K562 (cell line): ENCODE data around the gene RARG. TPM values are rescaled to one million over a fixed set of nuclear protein-coding genes. Genes with fewer than 3 reads are reported as not detected.
A peak's percentile ranks its signal among the peaks of the same experiment; 100 is the strongest.

Source experiments
- ARID1B ChIP-seq: fragments of 450-650 bp; IDR thresholded peaks from 2 replicates; pipeline ENCODE4 v1.6.1; 2016; ENCODE audit warnings: antibody characterized with exemption, mild to moderate bottlenecking, inconsistent platforms
- CREBBP ChIP-seq: IDR thresholded peaks from one replicate; pipeline ENCODE4 v1.6.1; 2012; ENCODE audit warnings: low read depth, mild to moderate bottlenecking, control low read depth, inconsistent platforms, low read length
- DACH1 ChIP-seq: fragments of 450-650 bp; IDR thresholded peaks from 2 replicates; pipeline ENCODE4 v1.6.1; 2018; ENCODE audit not compliant: partially characterized antibody
- ERF ChIP-seq: fragments of 450-650 bp; formaldehyde crosslinking; IDR thresholded peaks from 2 replicates; pipeline ENCODE4 v1.4.0; 2020; ENCODE audit warnings: mild to moderate bottlenecking, mixed read lengths
- GATA2 ChIP-seq: sonication (generic); formaldehyde crosslinking; IDR thresholded peaks from 2 replicates; pipeline ENCODE4 v1.4.0; 2020; ENCODE audit warnings: mild to moderate bottlenecking, missing genetic modification reagents
- KAT7 ChIP-seq: sonication (generic); formaldehyde crosslinking; IDR thresholded peaks from 2 replicates; pipeline ENCODE4 v1.8.0; 2022; ENCODE audit warnings: missing genetic modification reagents, mild to moderate bottlenecking, borderline replicate concordance
- MTA3 ChIP-seq: fragments of 450-650 bp; formaldehyde crosslinking; IDR thresholded peaks from 2 replicates; pipeline ENCODE4 v1.6.1; 2017; ENCODE audit warnings: mild to moderate bottlenecking, borderline replicate concordance
- NFIC ChIP-seq: fragments of 450-650 bp; IDR thresholded peaks from 2 replicates; pipeline ENCODE4 v1.6.1; 2017; ENCODE audit warnings: mild to moderate bottlenecking, inconsistent platforms
- PHF21A ChIP-seq: fragments of 450-650 bp; IDR thresholded peaks from 2 replicates; pipeline ENCODE4 v1.6.1; 2017; ENCODE audit warnings: low read depth, borderline replicate concordance
- RAD51 ChIP-seq: fragments of 450-650 bp; IDR thresholded peaks from 2 replicates; pipeline ENCODE4 v1.7.1; 2016; ENCODE audit warnings: low read depth, mild to moderate bottlenecking, borderline replicate concordance
- SP1 ChIP-seq: sonication (generic); formaldehyde crosslinking; IDR thresholded peaks from 2 replicates; pipeline ENCODE4 v1.8.1; 2022; ENCODE audit warnings: mild to moderate bottlenecking, missing genetic modification reagents
- ZNF165 ChIP-seq: fragments of 250-450 bp; sonication (Bioruptor Pico); IDR thresholded peaks from 2 replicates; pipeline ENCODE4 v1.4.0; 2020; ENCODE audit warnings: borderline replicate concordance
- ZNF766 ChIP-seq: fragments of 200-800 bp; sonication (Bioruptor generic); conservative IDR thresholded peaks from 2 replicates; pipeline ENCODE4 v1.6.1; 2016; ENCODE audit warnings: missing genetic modification characterization, missing compliant biosample characterization
- polyA plus RNA-seq, 8 experiments: library from polyadenylated mRNA; depleted of rRNA in 4 of 8; stranded (reverse) in 5 of 8; unstranded in 3 of 8; fragments of >200 nt; fragmentation: Nextera tagmentation in 2 of 8; fragmentation: Illumina TruSeq in 1 of 8; extraction: Ambion mirVana in 2 of 8; extraction: Trizol in 1 of 8; gene quantifications; 2 replicates each; pipeline versions ENCODE4 v1.2.1 to v1.2.3, GENCODE V29; 2011 to 2014; ENCODE audit warnings: inconsistent platforms in 1 of 8, missing spikeins in 1 of 8
- total RNA-seq, 7 experiments: library from RNA; depleted of rRNA in 6 of 7; stranded (reverse); fragments of >200 nt in 6 of 7; fragmentation: Illumina TruSeq in 2 of 7; extraction: Trizol in 2 of 7; gene quantifications; 2 replicates each; pipeline versions ENCODE4 v1.2.1 to v1.2.3, GENCODE V29; 2011 to 2021; ENCODE audit warnings: low replicate concordance in 1 of 7
- TF ChIP-seq, protein P1 (sequence below), 2 experiments: IDR thresholded peaks in 1 of 2; conservative IDR thresholded peaks in 1 of 2; 2 replicates each; pipeline ENCODE4 v1.6.1; 2016; ENCODE audit warnings: low read depth in 2 of 2, mild to moderate bottlenecking in 1 of 2, missing compliant biosample characterization in 1 of 2, missing genetic modification characterization in 1 of 2, moderate library complexity in 1 of 2
- TF ChIP-seq, protein P2 (sequence below): sonication (generic); formaldehyde crosslinking; IDR thresholded peaks from 2 replicates; pipeline ENCODE4 v1.8.0; 2022; ENCODE audit warnings: mild to moderate bottlenecking, missing genetic modification reagents
- TF ChIP-seq, protein P3 (sequence below): fragments of 450-650 bp; IDR thresholded peaks from 2 replicates; pipeline ENCODE4 v1.7.1; 2018; ENCODE audit warnings: mild to moderate bottlenecking, low read depth; ENCODE audit not compliant: partially characterized antibody
- TF ChIP-seq, protein P4 (sequence below): fragments of 200-800 bp; sonication (Bioruptor generic); IDR thresholded peaks from 2 replicates; pipeline ENCODE4 v1.6.1; 2017; ENCODE audit warnings: missing genetic modification characterization, missing compliant biosample characterization
- TF ChIP-seq, protein P5 (sequence below): fragments of 250-450 bp; sonication (Bioruptor Pico); IDR thresholded peaks from 2 replicates; pipeline ENCODE4 v1.4.0; 2020; ENCODE audit warnings: mild to moderate bottlenecking

RARG gene
- total and polyA plus RNA-seq, 9 of the 15 experiments (the other 6 are each of a cell fraction or from before 2014, with no cell fraction given): 0.18 to 7.6 (median 3.8) TPM

DNA sequence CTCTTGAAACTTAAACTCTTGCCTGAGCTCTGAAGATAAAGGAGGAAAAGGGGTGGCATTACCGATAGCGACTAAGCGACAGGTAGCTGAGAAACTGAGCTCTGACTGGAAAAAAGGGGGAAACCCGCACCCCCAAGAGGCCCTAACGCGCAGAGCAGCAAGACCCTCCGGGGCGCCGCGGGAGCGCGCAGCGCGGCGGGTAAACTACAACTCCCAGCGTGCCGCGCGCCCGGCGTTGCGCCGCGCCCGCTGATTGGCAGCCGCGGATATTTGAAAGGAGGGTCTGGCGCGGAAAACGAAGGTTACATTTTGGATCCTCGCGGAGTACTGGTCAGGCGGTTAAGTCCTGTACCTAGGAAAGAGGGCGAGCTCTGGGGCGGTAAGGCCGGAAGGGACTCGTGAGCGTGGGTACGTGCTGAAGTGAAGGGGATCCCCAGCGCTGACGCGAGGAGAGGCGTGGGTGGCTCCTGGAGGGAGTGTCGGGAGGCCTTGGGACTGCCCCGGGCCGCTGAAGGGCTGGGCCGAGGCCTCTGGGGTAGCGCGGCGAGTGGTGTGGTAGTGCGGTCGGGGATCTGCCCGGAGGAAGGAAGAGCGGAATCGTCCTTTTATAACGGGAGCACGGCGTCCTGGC lies 36.1 kb upstream of the RARG start, which contains the start of gene ESPL1 (continued):
- TF ChIP-seq, protein P1, sequence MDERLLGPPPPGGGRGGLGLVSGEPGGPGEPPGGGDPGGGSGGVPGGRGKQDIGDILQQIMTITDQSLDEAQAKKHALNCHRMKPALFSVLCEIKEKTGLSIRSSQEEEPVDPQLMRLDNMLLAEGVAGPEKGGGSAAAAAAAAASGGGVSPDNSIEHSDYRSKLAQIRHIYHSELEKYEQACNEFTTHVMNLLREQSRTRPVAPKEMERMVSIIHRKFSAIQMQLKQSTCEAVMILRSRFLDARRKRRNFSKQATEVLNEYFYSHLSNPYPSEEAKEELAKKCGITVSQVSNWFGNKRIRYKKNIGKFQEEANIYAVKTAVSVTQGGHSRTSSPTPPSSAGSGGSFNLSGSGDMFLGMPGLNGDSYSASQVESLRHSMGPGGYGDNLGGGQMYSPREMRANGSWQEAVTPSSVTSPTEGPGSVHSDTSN (CRISPR knock-in tag; IDR thresholded peaks at IDR 0.05; ENCODE audit: low read depth): peak; percentile 57; the same call in 1 of the 2 replicates
- TF ChIP-seq, protein P1 (tag; conservative IDR thresholded peaks at IDR 0.05; ENCODE audit: low read depth): peak; percentile 57
- TF ChIP-seq PHF21A (peak; percentile 63; the same call in 1 of the 2 replicates), RAD51 (peak; percentile 29; the same call in 1 of the 2 replicates), GATA2 (CRISPR knock-in tag) (peak; percentile 37; the same call in 1 of the 2 replicates), MTA3 (0 out of 2 replicates have a peak, but pooled peaks have one; percentile 74), ZNF165 (no peak), ARID1B (peak; percentile 77), CREBBP (no peak), KAT7 (CRISPR knock-in tag) (peak; percentile 95; the same call in 1 of the 2 replicates), NFIC (peak; percentile 25; the same call in 1 of the 2 replicates), SP1 (CRISPR knock-in tag) (peak; percentile 83), DACH1 (no peak), ERF (CRISPR knock-in tag) (0 out of 2 replicates have a peak, but pooled peaks have one; percentile 52), ZNF766 (peak; percentile 84; the same call in 1 of the 2 replicates)
- TF ChIP-seq, protein P2, sequence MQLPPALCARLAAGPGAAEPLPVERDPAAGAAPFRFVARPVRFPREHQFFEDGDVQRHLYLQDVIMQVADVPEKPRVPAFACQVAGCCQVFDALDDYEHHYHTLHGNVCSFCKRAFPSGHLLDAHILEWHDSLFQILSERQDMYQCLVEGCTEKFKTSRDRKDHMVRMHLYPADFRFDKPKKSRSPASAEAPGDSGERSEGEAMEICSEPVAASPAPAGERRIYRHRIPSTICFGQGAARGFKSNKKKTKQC (CRISPR knock-in tag): peak; percentile 81; the same call in 1 of the 2 replicates
- TF ChIP-seq, protein P3, sequence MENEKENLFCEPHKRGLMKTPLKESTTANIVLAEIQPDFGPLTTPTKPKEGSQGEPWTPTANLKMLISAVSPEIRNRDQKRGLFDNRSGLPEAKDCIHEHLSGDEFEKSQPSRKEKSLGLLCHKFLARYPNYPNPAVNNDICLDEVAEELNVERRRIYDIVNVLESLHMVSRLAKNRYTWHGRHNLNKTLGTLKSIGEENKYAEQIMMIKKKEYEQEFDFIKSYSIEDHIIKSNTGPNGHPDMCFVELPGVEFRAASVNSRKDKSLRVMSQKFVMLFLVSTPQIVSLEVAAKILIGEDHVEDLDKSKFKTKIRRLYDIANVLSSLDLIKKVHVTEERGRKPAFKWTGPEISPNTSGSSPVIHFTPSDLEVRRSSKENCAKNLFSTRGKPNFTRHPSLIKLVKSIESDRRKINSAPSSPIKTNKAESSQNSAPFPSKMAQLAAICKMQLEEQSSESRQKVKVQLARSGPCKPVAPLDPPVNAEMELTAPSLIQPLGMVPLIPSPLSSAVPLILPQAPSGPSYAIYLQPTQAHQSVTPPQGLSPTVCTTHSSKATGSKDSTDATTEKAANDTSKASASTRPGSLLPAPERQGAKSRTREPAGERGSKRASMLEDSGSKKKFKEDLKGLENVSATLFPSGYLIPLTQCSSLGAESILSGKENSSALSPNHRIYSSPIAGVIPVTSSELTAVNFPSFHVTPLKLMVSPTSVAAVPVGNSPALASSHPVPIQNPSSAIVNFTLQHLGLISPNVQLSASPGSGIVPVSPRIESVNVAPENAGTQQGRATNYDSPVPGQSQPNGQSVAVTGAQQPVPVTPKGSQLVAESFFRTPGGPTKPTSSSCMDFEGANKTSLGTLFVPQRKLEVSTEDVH: peak; percentile 64
- TF ChIP-seq, protein P4, sequence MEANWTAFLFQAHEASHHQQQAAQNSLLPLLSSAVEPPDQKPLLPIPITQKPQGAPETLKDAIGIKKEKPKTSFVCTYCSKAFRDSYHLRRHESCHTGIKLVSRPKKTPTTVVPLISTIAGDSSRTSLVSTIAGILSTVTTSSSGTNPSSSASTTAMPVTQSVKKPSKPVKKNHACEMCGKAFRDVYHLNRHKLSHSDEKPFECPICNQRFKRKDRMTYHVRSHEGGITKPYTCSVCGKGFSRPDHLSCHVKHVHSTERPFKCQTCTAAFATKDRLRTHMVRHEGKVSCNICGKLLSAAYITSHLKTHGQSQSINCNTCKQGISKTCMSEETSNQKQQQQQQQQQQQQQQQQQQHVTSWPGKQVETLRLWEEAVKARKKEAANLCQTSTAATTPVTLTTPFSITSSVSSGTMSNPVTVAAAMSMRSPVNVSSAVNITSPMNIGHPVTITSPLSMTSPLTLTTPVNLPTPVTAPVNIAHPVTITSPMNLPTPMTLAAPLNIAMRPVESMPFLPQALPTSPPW: peak; percentile 48; the same call in 1 of the 2 replicates
- TF ChIP-seq, protein P5, sequence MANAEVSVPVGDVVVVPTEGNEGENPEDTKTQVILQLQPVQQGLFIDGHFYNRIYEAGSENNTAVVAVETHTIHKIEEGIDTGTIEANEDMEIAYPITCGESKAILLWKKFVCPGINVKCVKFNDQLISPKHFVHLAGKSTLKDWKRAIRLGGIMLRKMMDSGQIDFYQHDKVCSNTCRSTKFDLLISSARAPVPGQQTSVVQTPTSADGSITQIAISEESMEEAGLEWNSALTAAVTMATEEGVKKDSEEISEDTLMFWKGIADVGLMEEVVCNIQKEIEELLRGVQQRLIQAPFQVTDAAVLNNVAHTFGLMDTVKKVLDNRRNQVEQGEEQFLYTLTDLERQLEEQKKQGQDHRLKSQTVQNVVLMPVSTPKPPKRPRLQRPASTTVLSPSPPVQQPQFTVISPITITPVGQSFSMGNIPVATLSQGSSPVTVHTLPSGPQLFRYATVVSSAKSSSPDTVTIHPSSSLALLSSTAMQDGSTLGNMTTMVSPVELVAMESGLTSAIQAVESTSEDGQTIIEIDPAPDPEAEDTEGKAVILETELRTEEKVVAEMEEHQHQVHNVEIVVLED (CRISPR knock-in tag): peak; percentile 94
